MCF 10A (cell line): ENCODE measurements around the gene DGKH. TPM values are rescaled to one million over a fixed set of nuclear protein-coding genes. Genes with fewer than 3 reads are reported as not detected.

Experiments
- BruUV-seq: library from RNA; stranded (reverse); fragments of 400-500 nt; replicated peaks from 2 replicates; lab custom pipeline; 2021; lab: Mats Ljungman, UMichigan
- CTCF ChIA-PET: fragments of 300-600 bp; sonication (Branson Sonifier 250); formaldehyde crosslinking; extraction: SDS; loops from one replicate; lab custom pipeline; 2021; ENCODE audit warnings: antibody characterized with exemption, inconsistent platforms; lab: Yijun Ruan, JAX
- POLR2A ChIA-PET: fragments of 300-600, 350-650 bp; sonication (Branson Sonifier 250); formaldehyde crosslinking; extraction: SDS; loops from one replicate; lab custom pipeline; 2020; ENCODE audit warnings: antibody characterized with exemption, inconsistent platforms; lab: Yijun Ruan, JAX
- DNase-seq: peaks from one replicate; pipeline ENCODE4 v3.0.0-alpha.2; 2018; ENCODE audit not compliant: unreplicated experiment
- H3K27ac Mint-ChIP-seq: one replicate; pipeline ENCODE4 v1.8.0; 2022; ENCODE audit warnings: mild to moderate bottlenecking, low read depth, mixed read lengths; ENCODE audit not compliant: unreplicated experiment
- H3K27me3 Mint-ChIP-seq: one replicate; pipeline ENCODE4 v1.8.0; 2022; ENCODE audit warnings: mixed read lengths; ENCODE audit not compliant: insufficient read depth, unreplicated experiment
- H3K36me3 Mint-ChIP-seq: one replicate; pipeline ENCODE4 v1.8.0; 2022; ENCODE audit warnings: mild to moderate bottlenecking, moderate library complexity, mixed read lengths; ENCODE audit not compliant: insufficient read depth, unreplicated experiment
- H3K4me1 Mint-ChIP-seq: one replicate; pipeline ENCODE4 v1.8.0; 2022; ENCODE audit warnings: mixed read lengths; ENCODE audit not compliant: insufficient read depth, unreplicated experiment
- H3K4me3 Mint-ChIP-seq: one replicate; pipeline ENCODE4 v1.8.0; 2022; ENCODE audit warnings: mild to moderate bottlenecking, moderate library complexity, mixed read lengths; ENCODE audit not compliant: unreplicated experiment
- H3K9me3 Mint-ChIP-seq: one replicate; pipeline ENCODE4 v1.8.0; 2022; ENCODE audit warnings: mixed read lengths; ENCODE audit not compliant: unreplicated experiment
- CTCF ChIP-seq: fragments of 200-600 bp; IDR thresholded peaks from one replicate; pipeline ENCODE4 v1.8.0; 2022; ENCODE audit warnings: antibody characterized with exemption, mild to moderate bottlenecking; ENCODE audit not compliant: unreplicated experiment
- intact Hi-C: fragments of 100-400 bp; cut with micrococcal nuclease; formaldehyde crosslinking; loops from 2 replicates; pipeline ENCODE4 v1.14.1; 2022
- total RNA-seq: library from RNA; stranded (reverse); gene quantifications from 2 replicates; pipeline ENCODE4 v1.2.3, GENCODE V29; 2022

The DGKH gene
- total RNA-seq, 1 experiment from 2014 or later: 22.3 TPM

- DNase-seq: no peak
- Mint-ChIP-seq H3K4me3 (no peak overlapping the region), H3K27me3 (no peaks in the 10 kb centered on the region), H3K27ac (no peak overlapping the region), H3K9me3 (no peaks in the 10 kb centered on the region), H3K4me1 (peaks cover 12% of the 10 kb centered on the region), H3K36me3 (peaks cover 26% of the 10 kb centered on the region)
- BruUV-seq: no TSS peak
- ChIA-PET CTCF (no interaction called here), POLR2A (interaction anchor here (1.2 kb wide), 1 partner anchor 53 kb away, joined by 3 read pairs; no protein-coding TSS in a partner anchor)
- no peak for TF ChIP-seq CTCF
- intact Hi-C loops: loop anchor here (5.0 to 10.0 kb wide), 4 partner anchors 107 to 552 kb away; partner anchors contain the start of gene DGKH
Measured at GRCh38 chr13:42219051-42219450, 170.6 kb downstream of the DGKH start.

GRCh38 chr13:42219876-42220275 is 171.4 kb downstream of the DGKH start:
- POLR2A ChIA-PET: no interaction called here
- H3K4me1 Mint-ChIP-seq: peaks cover 6% of the 10 kb centered on the region
- intact Hi-C loops: loop anchor here (5.0 to 10.0 kb wide), 4 partner anchors 108 to 553 kb away; partner anchors contain the start of gene DGKH
- no peak for DNase-seq
- no peaks in the 10 kb centered on the region for H3K9me3 Mint-ChIP-seq
- H3K4me3 Mint-ChIP-seq: no peak overlapping the region
- no peaks in the 10 kb centered on the region for H3K27me3 Mint-ChIP-seq
- TF ChIP-seq CTCF: no peak
- BruUV-seq: no TSS peak
- H3K36me3 Mint-ChIP-seq: peaks cover 31% of the 10 kb centered on the region
- no peak overlapping the region for H3K27ac Mint-ChIP-seq
- CTCF ChIA-PET: no interaction called here

GRCh38 chr13:42221121-42221765 is 172.8 kb downstream of the DGKH start:
- no peak overlapping the region for H3K4me3 Mint-ChIP-seq
- H3K4me1 Mint-ChIP-seq: peaks cover 5% of the 10 kb centered on the region
- intact Hi-C loops: no loop called here
- ChIA-PET CTCF (interaction anchor here (0.5 to 1.1 kb wide), 2 partner anchors 9 to 51 kb away, joined by 3 read pairs; partner anchors contain the start of gene AKAP11), POLR2A (interaction anchor here (0.6 kb wide), 1 partner anchor 1019 kb away, joined by 3 read pairs; no protein-coding TSS in a partner anchor)
- H3K9me3 Mint-ChIP-seq: no peaks in the 10 kb centered on the region
- no peak for DNase-seq
- BruUV-seq: no TSS peak
- no peak overlapping the region for H3K27ac Mint-ChIP-seq
- no peaks in the 10 kb centered on the region for H3K27me3 Mint-ChIP-seq
- TF ChIP-seq CTCF: no peak
- H3K36me3 Mint-ChIP-seq: peaks cover 35% of the 10 kb centered on the region

- DNase-seq: no peak
- CTCF ChIA-PET: no interaction called here
- POLR2A ChIA-PET: interaction anchor here (0.6 kb wide), 2 partner anchors 44 to 238 kb away, joined by 3 read pairs; no protein-coding TSS in a partner anchor
- no peak overlapping the region for H3K27ac Mint-ChIP-seq
- no peak for TF ChIP-seq CTCF
- H3K9me3 Mint-ChIP-seq: no peaks in the 10 kb centered on the region
- intact Hi-C loops: no loop called here
- H3K4me3 Mint-ChIP-seq: no peak overlapping the region
- H3K4me1 Mint-ChIP-seq: peaks cover 8% of the 10 kb centered on the region
- H3K27me3 Mint-ChIP-seq: no peaks in the 10 kb centered on the region
- BruUV-seq: no TSS peak
- H3K36me3 Mint-ChIP-seq: peaks cover 43% of the 10 kb centered on the region
Measured at GRCh38 chr13:42223681-42224080, 175.2 kb downstream of the DGKH start.
